ENCODE measurements around the gene CHRND.

GRCh38 chr2:232551776-232552175 lies 25.8 kb downstream of the CHRND start:
- TF ChIP-seq CTCF (tag by site-specific recombination; IDR thresholded peaks at IDR 0.05) (no peak), ZNF510 (tag by site-specific recombination; IDR thresholded peaks at IDR 0.05; ENCODE audit: insufficient replicate concordance) (no peak), HOXA7 (CRISPR knock-in tag; IDR thresholded peaks at IDR 0.05; ENCODE audit: borderline replicate concordance) (no peak), ZBTB26 (tag by site-specific recombination; optimal IDR thresholded peaks at IDR 0.05) (no peak), KLF9 (tag by site-specific recombination; IDR thresholded peaks at IDR 0.05; ENCODE audit: low read depth) (no peak), ZBTB17 (tag by site-specific recombination; IDR thresholded peaks at IDR 0.05) (no peak), ATF2 (tag by site-specific recombination; IDR thresholded peaks at IDR 0.05; ENCODE audit: low read depth) (no peak), ZNF24 (tag by site-specific recombination; IDR thresholded peaks at IDR 0.05) (no peak), BCL11A (tag by site-specific recombination; IDR thresholded peaks at IDR 0.05; ENCODE audit: low read depth) (no peak), ZNF514 (tag by site-specific recombination; IDR thresholded peaks at IDR 0.05) (no peak), ZNF324 (tag by site-specific recombination; IDR thresholded peaks at IDR 0.05) (no peak), WT1 (tag by site-specific recombination; IDR thresholded peaks at IDR 0.05) (no peak), ZNF571 (tag by site-specific recombination; IDR thresholded peaks at IDR 0.05) (no peak)
